Stimulated activated CD4-positive, alpha-beta T cell treated with anti-CD3 and anti-CD28 coated beads, Interleukin-1b, Interleukin-23, amount 100 ng/mL, for 1 hour (primary cell): ENCODE results near the gene RASGRP1.

Experiments
- DNase-seq, 2 donors: peaks; one replicate each; pipeline ENCODE4 v3.0.0-alpha.2; 2020; ENCODE audit warnings: low read depth in 2 of 2

Gene RASGRP1

DNA sequence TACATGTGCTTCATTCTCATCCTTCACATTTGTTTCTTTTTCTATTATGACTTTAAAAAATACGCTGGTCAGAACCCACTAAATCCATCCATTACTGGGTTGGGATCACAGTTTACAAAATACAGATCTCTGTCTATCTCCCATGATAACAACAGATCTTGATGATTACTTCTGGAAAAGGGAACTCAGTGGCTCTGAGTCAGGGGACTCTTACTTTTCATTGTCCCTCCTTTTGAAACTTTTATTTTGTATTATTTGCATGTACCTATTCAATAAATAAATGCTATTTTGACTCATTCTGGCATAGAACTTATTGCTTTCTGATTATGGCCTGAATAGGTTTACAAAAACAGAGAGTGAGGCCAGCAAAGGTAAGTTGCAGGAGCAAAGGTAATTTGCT lies 11.6 kb upstream of the RASGRP1 start:
- DNase-seq = no peak

DNA sequence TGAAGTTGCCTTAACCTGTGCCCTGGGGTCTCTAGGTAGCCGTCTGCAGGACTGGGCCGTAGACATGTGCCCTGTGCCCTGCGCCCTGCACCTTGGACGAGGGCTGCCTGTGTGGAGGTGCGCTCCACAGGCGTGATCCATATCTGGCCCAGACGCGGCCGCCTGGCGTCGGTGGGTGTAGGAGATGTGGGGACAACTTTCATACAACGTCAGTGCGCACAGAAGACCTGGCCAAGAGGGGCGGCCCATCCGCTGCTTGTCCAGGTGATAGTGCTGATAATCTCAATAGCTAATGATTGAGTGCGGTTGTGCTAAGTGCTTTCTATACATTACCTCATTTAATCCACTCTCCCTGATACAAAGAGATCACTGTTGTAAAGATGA lies 665 bp upstream of the RASGRP1 start:
- no peak for DNase-seq

DNA sequence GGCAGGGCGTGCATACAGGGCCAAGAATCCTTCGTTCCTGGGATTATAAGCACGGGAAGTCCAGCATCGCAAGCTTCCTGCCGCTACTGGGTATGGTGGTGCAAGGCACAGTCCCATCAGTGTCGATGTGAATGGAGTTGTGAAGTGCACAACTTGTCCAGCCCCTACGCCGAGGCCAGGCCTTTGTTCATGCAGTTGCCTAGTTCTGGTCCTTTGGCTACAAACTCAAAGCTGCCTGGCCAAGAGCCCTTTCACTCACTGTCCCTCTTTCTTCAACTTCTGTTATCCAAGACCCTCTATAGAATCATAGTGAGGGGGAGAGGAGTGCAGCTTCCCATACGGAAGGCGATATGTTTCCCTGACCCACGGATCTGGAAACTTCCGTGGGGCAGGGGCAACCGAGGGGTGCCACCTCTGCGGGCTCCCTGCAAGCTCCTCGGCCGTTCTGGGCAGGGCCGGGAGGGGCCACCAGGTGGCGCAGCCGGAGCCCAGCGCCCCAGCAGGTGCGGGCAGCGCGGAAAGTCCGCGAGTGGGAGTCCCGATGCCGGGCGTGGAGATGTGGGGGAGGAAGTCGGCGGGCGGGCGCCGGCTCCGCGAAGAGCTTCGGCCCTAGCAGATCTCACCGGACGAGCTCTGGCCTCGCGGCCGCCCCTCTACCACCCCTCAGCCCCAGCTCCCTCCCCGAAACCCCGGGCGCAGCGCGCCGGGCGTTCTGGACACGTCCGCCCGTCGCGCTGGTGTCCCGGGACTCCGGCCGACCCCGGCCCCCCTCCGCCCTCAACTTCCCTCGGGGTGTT lies 693 bp downstream of the RASGRP1 start:
- peak; percentile 73 to 88 for DNase-seq

DNA sequence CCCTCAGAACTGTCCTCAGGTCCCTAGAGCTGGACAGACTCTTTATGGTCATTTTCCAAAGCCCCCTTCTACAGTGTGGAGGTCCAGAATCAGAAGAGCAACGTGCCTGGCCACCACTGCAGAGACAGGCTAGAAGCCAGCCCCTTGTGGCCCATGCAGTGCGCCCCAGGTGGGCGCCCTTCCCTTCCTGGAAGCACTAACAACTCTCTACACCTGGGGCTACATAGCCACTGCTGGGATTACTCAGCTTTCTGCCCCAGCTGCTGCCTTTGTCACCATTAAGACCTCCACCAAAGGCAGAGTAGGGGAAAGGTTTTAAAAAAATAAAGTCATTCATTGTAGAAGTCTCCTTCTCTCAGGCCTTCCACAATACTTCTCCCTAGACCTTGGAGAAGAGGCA lies 2.3 kb downstream of the RASGRP1 start:
- no peak for DNase-seq

DNA sequence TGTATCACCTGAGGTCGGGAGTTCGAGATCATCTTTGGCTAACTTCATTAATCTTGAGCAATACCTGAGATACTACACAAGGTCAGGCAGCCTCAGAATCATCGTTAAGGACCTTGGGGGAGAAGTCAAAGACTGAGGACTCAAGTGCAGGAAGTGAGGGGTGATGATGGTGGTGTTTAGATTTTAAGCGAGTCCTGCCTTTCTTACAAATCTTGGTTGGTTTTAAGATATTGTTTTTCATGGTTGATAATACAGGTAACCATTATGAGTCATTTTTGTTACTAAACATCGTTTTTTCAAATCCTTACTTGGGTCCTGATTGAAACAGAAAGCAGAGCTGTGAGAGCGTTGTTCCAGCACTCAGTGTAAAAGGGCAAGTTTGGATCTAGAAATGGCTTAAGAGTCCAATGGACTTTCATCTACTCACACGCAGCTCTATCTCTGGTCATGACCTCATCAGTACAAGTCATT lies 4.1 kb downstream of the RASGRP1 start:
- no peak for DNase-seq

DNA sequence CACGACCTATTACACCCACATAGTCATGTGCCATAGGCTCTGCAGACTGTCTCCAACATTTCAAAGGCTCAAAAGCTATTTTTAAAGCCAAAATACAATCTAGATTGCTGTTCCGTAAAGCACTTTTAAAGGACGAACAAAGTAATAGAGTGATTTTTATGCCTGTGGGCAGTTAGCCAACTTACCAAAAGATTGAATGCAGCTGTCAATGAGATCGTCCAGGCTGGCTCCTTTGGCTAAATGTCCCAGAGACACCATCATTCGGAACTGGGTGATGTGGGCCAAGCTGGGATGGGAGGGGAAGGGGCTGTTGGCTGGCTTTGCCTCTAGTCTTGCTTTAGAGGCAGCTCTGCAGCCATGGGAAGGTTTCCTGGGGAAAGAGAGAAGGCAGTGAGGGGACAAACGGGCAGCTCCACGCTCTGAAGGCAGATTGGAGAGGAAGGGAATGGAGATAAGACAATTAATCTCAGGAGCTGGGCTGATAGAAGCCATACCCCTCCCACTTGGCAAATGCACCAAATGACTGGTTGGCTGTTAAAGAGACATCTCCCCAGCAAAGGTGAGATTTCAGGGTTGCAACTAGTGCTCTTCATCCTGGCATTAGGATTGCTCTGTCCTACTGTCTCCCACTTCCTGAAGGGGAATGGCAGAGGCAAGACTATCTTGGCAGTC lies 4.8 kb downstream of the RASGRP1 start:
- no peak for DNase-seq

DNA sequence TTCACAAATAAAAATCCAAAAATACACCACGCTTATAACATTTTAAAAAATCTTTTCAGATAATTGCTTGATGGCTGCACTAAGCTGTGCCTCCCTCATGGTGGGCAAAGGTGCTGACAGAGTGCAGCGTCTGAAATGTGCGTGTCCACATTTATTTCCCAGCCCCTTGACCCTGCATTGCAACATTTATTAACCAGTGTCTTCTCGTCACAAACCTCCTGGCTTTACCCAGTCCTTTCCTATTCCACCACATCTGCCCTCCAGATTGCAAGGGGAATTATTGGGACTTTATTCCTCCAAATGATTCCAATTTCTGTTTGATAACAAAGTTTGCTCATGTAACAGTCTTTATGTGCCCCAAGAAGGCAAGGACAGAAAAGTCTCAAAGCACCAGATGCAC lies 5.5 kb downstream of the RASGRP1 start:
- DNase-seq = no peak

DNA sequence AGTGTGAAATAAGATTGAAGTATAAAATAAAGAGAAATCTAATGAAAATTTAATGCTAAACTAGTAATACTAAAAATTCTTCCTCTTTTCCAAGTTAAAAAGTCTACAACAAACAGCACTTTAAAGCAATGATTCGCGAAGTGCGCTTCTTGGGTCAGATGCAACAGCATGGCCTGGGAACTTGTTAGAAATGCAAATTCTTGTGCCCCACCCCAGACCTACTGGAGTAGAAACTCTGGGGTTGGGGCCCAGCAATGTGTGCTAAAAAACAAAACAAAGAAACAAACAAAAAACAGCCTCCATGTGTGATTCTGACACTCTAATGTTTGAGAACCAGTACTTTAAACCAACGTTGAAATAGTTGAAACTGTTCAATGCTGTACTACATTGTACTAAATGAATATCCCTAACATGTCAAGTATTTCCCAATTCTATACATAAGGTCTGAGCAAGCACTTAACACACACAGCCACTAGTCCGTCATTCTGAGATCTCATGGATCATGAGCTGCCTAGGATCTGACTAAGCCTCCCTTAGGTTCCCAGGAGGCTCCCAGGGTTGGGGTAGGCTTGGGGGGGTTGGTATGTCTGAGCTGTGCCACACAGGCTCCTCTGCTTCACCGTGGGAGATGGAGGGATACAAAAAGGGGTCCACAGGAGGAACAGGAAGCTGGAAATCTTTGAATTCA lies 6.1 kb downstream of the RASGRP1 start:
- no peak for DNase-seq

DNA sequence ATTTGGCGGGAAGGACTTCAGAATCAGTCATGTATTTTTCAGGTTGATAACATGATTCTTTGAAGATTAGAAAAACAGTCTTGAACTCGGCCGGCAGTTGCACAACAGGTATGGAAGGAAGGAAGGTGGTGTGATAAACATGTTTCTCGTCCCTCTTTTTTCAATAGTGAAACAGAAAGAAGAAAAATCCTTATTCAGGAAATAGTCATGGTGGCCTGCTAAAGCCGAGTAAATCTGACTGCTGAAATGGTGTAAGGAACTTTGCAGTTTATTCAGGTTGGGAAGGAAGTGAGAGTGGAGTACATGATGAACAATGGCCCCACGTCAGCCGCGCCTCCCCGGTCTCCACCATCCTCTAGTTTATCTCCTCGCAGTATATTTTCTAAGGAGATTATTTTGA lies 6.7 kb downstream of the RASGRP1 start:
- no peak for DNase-seq

DNA sequence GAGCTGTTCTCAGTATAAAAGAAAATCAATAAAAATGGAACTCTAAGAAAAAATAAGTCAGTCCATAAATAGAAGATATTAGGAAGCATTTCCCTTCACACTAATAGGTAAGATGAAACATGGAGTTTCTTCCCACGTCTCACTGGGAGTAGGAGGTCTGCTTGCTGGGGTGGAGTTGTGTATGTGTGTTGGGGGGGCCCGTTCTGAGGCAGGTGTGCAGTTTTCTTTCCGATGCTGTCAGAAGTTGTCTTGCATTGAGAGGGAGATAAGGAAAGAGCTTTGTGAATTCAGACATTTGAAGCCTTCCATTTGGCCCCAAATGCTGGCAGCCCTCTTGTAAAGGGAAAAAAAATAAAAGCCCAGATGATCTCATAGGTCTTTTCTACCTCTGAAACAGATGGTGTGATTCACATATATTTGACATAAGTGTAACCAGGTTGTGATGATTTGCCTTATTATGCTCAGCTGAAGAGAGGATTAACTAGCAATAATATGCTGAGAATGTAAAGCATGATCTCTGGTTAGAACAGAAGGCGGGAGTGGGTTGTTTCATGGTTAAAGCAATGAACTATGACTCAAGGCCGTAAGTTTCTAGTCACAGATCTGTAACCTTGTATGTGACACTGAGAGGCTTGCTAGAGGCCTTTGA lies 8.8 kb downstream of the RASGRP1 start:
- no peak for DNase-seq

DNA sequence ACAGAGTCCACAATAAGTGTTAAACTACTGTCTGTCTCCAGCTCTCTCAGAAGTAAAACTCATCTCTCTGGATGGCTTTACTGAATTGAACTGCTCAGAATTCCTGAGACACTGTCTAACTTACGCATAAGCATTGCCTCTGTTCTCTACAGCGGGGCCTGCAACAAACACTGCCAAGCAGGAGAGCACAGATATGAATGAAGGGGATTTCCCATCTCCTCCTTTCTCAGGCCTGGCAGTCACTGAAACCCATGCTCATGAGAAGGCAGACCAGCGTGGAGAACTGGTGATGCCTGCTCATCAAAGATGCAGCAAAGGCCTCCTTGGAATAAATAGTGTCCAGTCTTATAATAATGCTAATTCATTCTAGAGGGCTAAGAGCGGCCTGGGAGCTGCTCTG lies 10.3 kb downstream of the RASGRP1 start:
- no peak for DNase-seq

DNA sequence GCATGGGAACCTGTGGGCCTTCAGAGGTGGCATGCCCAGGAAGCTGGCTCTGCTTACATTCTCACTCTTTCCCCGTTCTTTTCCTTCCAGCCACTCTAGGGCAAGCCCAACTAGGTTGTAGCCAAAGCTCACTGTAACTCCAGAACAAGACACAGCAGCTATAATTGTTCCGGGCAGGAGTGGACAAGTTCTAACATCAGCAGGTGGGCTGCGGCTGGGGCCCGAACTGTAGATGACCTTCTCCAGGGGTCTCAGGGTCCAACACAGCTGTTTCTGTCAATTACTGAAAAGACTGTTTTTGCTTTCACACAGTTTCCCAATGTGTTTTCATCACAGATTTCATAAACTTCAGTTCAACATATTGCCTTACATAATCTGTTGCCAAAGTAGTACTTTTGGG lies 11.5 kb downstream of the RASGRP1 start:
- no peak for DNase-seq

DNA sequence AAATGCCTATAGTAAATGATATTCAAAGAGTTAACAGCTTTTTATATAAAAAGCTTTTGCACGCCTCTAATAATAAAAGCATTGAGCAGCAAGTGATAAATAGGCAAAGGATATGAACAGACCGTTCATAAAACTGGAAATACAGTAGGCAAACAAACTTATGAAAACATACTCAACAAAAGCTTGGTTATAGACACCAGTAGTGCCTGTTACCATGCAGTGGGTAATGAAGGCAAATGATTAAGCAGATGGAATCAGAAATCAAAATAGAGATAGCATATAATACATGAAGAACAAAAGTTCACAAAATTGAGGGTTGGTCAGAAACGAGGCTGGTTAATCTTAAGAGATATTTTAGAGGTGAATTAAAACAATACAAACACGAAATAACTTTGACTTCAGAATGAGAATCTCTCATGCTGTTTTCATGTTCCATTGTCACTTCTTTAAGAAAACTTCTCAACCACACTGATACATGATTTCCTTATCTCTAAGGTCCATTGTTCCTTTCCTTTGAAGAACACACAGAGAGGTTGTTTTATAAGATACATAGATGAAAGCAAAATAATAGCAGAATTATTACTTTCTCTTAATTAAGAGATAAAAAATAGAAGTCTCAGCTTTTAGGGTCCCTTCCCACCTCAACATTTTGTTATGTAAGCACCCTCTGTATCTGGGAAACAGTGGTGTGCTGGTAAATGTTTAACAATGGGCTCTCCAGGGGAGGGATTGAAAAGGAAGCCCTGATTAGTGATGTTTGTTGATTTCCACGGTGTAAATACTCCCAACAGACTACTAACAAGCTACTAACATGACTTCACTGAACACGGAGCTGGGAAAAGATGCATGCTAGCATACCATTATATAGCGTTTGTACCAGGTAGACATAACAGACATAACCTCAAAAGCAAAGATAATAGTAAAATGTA lies 12.6 kb downstream of the RASGRP1 start:
- DNase-seq = no peak

DNA sequence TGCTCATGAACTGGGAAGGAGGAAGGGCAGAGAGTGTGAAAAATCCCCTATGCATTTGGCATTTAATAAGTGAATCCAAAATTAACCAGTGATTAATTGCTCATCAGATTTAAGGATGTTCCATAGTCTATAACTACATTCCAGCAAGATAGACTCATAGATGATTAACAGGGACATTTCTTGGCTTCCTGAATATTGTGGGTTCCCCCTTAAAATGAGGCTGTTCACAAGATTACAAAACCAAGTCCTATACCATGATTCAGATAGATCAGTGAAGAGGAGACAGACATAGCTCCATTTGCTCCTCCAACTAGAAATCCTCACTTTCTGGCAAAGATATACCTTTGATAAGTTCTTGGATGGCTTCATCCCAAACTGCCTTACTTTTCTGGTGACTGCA lies 15.4 kb downstream of the RASGRP1 start:
- no peak for DNase-seq

DNA sequence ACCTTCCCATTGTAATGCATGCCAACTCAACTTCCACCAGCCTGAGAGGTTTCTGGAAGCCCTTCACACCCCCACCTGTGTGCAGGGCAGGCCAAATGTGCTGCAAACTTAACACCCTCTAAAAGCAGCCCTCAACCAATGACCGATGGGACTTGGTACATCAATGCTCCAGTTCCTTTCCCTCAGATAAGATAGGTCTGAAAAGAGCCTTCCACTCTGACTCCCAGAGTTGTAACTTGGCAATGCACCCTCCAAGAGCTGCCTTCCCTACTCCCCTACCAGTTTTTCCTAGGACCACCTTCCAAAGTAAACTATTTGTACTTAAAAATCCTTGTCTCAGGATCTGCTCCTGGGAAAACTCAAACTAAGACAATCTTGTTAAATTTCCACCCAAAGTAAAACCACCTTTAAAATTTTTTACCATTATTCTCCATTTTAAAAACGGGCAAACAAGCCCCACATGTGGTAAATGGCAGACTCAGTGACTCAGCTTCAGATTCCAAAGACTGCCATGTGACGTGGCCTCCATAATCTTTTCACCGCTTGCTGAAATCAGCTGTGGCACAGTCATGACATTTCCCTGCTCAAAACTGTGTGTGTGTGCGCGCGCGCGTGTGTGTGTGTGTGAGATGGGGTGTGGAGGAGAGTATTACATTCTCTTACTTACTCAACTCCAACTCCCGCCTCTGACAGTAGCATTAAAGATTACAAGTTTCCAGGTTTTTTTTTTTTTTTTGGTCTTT lies 17.2 kb downstream of the RASGRP1 start:
- no peak for DNase-seq

DNA sequence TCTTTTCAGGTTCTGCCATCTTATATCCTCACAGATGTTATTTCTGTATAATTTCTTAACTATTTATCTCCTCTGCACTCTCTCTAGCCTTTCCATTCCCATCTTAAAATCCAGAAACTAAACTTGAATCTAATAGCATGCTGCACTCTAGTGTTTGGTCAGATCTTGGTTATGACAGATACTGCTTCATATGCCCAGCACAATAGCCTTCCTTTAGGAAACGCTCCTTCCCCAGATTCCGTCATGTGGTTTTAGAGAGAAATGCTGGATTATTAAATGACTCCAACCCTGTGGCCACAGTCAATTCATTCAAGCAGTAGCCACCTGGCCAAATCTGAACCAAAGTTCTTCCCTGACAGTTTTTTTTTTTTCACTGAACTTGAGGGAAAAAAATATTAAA lies 19.4 kb downstream of the RASGRP1 start:
- no peak for DNase-seq

DNA sequence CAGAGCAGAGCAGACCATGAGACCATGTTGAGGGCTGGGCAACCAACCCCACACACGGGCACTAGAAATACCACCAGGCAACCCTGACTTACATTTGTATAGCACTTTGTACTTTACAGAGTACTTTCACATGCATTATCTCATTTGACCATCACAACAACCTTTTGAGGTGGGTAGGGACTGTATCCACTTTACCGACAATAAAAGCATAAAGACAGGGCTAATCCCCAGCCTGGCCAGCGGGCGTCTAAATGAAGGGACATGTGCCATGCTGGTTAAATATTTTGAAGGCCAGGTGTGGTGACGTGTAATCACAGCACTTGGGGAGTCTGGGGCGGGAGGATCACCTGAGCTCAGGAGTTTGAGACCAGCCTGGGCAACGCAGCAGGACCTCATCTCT lies 23.6 kb downstream of the RASGRP1 start:
- no peak for DNase-seq

DNA sequence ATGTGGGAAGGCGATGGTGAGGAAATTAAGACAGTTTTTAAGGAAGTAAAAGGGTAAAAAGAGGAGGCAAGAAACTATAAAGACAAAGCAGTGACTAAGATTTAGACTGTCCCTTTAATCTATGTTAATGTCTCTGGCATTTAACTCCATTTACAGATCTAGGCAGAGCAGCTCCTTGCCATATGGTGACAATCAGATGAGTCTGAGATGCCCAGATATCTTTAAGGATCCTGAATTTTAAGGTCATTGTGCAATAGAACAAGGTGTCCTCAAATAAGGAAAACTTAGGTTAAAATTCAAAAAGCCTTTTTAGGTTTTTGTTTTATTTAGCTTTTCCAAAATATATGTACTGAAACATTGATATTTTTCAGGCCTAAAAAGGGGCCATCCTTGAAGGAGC lies 24.1 kb downstream of the RASGRP1 start:
- DNase-seq = no peak

DNA sequence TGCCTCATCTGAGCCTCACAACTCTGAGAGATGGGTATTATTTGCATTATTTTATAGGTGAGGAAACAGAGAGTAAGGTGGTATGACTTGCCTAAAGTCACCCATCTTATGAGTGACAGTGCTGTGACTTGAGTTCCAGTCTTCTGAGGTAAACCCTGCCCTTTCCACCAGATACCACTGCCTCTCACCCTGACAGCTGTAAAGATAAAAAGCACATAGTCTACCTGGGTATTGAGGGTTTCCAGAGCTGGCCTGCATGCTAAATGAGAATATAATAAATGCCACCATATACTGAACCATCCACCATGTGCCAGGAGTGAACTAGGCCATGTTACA lies 25.6 kb downstream of the RASGRP1 start:
- no peak for DNase-seq

DNA sequence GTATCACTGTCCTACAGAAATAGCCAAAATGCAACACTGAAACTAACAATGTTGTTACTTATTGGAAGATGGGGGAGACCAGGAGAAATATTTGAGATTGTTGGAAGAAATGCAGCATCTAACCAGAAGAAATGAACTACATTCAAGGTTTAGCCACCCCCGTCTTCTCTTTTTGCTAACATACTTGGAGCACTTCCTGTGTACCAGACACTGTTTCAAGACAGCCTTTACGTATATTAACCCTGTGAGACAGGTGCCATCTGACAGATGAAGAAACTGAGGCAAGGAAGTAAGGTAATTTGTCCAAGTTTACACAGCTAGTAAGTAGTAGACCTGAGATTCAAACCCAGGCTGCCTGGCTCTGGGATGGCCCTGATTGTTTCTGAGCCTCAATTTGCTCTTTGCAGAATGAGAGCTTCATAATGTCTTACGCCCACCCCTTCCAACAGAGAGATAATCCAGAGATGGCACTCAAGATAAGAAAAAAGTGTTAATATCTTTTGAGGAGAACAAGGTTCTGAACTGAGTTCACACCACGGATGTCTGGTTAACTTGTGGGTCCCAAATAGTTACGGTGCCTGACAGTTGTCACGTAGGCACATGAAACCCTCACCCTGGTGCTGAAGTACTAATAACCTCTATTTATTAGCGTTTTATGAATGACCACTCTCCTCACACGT lies 26.1 kb downstream of the RASGRP1 start:
- DNase-seq = no peak
